ENCODE measurements around the gene MYRF.

MYRF gene

DNA sequence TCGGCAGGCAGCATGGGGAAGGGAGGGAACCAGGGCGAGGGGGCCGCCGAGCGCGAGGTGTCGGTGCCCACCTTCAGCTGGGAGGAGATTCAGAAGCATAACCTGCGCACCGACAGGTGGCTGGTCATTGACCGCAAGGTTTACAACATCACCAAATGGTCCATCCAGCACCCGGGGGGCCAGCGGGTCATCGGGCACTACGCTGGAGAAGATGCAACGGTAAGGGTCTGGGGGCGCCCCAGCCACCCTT is 75.9 kb downstream of the MYRF start:
- FAIRE-seq, result no peak

GRCh38 chr11:61828629-61829407 is 76.4 kb downstream of the MYRF start:
- no peak for FAIRE-seq

- FAIRE-seq, result no peak
Observed at GRCh38 chr11:61829806-61830205, 77.4 kb downstream of the MYRF start.

DNA sequence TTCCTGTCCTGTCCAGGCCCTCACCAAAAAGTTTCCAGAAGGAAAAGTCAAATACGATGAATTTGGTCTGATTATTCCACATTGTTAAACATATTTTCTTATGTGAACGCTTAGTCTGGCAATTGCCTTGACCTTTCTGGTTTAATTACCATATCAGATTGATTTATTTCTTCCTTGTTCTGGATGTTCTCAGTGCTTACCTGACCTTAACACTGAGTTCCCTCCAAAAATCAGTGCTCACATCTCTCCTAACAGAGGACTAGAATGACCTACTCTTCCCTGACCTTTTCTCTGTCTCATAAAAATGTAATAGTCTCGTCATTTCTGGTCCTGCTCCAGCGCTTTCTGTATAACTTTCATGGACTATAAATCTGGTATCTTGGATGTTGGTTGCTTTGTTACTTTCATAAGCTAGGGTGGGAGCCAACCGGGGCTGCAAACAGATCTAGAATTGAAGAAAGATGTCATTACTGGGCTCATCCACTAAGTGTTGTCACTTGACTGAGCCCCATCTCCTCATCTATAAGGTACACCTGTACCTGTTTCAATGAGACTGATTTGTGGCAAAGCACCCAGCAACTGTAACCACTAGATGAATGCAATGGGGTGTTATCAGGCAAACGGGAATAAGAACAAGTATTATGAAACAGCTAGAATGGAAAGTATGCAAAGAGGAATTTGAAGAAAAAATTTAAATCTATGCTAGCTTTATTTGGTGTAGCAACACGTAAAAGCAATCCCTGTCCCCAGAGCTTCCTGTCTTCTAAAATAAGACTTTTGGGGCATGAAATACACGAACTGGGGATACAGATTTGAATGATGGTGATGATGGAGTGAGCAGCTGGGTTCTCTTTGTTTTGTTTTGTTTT is 78.0 kb downstream of the MYRF start:
- peak; percentile 39 for FAIRE-seq

- FAIRE-seq, result no peak
Observed at GRCh38 chr11:61832207-61832606, 79.8 kb downstream of the MYRF start.

GRCh38 chr11:61832754-61833153 is 80.3 kb downstream of the MYRF start:
- FAIRE-seq, result no peak

GRCh38 chr11:61833471-61833870 is 81.0 kb downstream of the MYRF start:
- no peak for FAIRE-seq

DNA sequence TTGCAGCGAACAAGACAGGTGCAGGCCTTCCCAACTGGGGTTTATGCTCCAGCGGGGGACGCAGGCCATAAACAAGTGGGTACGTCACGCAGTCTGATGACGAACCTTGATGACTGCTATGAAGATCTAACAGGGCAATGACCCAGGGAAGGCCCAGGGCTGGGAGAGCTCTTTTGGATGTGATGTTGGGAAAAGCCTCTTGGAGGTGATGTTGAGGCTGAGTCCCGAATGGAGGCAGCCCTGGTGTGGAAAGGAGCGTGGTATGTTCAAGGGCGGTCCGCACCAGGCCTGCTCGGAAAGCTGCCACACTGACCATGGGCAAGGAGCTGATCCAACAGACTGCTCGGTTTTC is 81.5 kb downstream of the MYRF start:
- no peak for FAIRE-seq

DNA sequence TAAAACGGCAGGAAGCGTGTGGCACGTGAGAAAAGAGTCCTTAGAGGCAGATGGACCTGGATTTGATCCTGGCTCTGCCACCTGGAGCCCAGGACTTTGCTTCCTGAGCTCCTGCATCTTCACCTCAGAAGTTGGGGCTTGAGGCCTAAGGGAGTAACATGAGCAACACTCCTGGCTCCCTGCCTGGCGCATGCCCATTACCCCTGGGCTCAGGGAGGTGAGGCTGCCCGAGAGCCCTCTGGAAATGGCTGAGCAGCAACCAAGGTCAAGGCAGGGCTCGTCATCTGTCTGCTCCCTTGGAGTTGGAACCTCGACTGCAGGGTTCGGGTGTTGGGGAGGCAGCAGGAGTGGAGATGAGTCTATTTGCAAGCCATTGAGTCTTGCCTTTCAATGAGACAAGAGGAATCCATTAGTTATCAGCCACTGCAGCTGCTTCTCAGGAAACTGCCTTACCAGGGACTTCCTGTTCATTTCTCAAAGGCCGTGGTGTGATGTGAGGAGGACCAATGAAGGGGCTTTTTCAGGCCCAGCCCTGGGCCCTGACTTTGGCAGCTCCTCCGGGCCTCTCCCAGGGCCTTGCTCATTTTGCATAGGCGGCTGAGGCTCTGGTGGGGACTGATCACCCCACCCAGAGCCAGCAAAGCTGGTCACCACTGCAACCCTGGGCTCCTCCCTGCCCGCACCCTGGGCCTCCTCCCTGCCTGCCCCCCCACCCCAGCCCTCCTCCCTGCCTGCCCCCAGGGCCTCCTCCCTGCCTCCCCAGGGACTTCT is 82.0 kb downstream of the MYRF start:
- no peak for FAIRE-seq

- no peak for FAIRE-seq
Observed at GRCh38 chr11:61836193-61836592, 83.8 kb downstream of the MYRF start.

- FAIRE-seq, result no peak
Observed at GRCh38 chr11:61837411-61838005, 85.1 kb downstream of the MYRF start.

Data from endometrium (tissue), 2 donors.